Calu3 (cell line): ENCODE measurements around the gene RAD51B. TPM values are rescaled to one million over a fixed set of nuclear protein-coding genes. Genes with fewer than 3 reads are reported as not detected.

Source experiments
- BruUV-seq: library from RNA; stranded (reverse); fragments of 400-500 nt; replicated peaks from 2 replicates; lab custom pipeline; 2021; lab: Mats Ljungman, UMichigan
- CTCF ChIA-PET: fragments of 300-600 bp; sonication (Branson Sonifier 250); formaldehyde crosslinking; loops from one replicate; lab custom pipeline; 2022; ENCODE audit warnings: antibody characterized with exemption; lab: Charles Lee
- DNase-seq: peaks from one replicate; pipeline ENCODE4 v3.0.0; 2022
- H3K27ac Mint-ChIP-seq: one replicate; pipeline ENCODE4 v1.8.0; 2022; ENCODE audit warnings: mixed read lengths; ENCODE audit not compliant: unreplicated experiment
- H3K27me3 Mint-ChIP-seq: one replicate; pipeline ENCODE4 v1.8.0; 2022; ENCODE audit warnings: mixed read lengths; ENCODE audit not compliant: unreplicated experiment
- H3K36me3 Mint-ChIP-seq: one replicate; pipeline ENCODE4 v1.8.0; 2022; ENCODE audit warnings: mild to moderate bottlenecking, moderate library complexity, mixed read lengths; ENCODE audit not compliant: insufficient read depth, unreplicated experiment
- H3K4me1 Mint-ChIP-seq: one replicate; pipeline ENCODE4 v1.8.0; 2022; ENCODE audit warnings: mild to moderate bottlenecking, low read depth, mixed read lengths; ENCODE audit not compliant: unreplicated experiment
- H3K4me3 Mint-ChIP-seq: one replicate; pipeline ENCODE4 v1.8.0; 2022; ENCODE audit warnings: mild to moderate bottlenecking, low read depth, moderate library complexity, mixed read lengths; ENCODE audit not compliant: unreplicated experiment
- H3K9me3 Mint-ChIP-seq: one replicate; pipeline ENCODE4 v1.8.0; 2022; ENCODE audit warnings: low read depth, mixed read lengths; ENCODE audit not compliant: unreplicated experiment
- CTCF ChIP-seq: fragments of 200-600 bp; IDR thresholded peaks from one replicate; pipeline ENCODE4 v1.8.0; 2022; ENCODE audit warnings: antibody characterized with exemption; ENCODE audit not compliant: unreplicated experiment
- intact Hi-C: fragments of 100-400 bp; cut with micrococcal nuclease; formaldehyde crosslinking; loops from one replicate; pipeline ENCODE4 v1.10.0; 2022; ENCODE audit not compliant: unreplicated experiment
- total RNA-seq: library from RNA; stranded (reverse); gene quantifications from 2 replicates; pipeline ENCODE4 v1.2.3, GENCODE V29; 2022

RAD51B gene
- total RNA-seq, 1 experiment from 2014 or later: 24.7 TPM

- Mint-ChIP-seq H3K36me3 (no peaks in the 10 kb centered on the region), H3K9me3 (no peaks in the 10 kb centered on the region), H3K4me3 (no peak overlapping the region), H3K27ac (no peak overlapping the region), H3K27me3 (no peaks in the 10 kb centered on the region), H3K4me1 (no peaks in the 10 kb centered on the region)
- BruUV-seq: no TSS peak
- CTCF ChIA-PET: no interaction called here
- intact Hi-C loops: no loop called here
- TF ChIP-seq CTCF: no peak
- no peak for DNase-seq
Observed at GRCh38 chr14:67857778-67858350, 38.3 kb downstream of the RAD51B start.

GRCh38 chr14:67859169-67859749, 39.7 kb downstream of the RAD51B start:
- BruUV-seq: no TSS peak
- no peak for TF ChIP-seq CTCF
- Mint-ChIP-seq H3K4me1 (no peaks in the 10 kb centered on the region), H3K27ac (no peak overlapping the region), H3K9me3 (no peaks in the 10 kb centered on the region), H3K27me3 (no peaks in the 10 kb centered on the region), H3K36me3 (no peaks in the 10 kb centered on the region), H3K4me3 (no peak overlapping the region)
- intact Hi-C loops: no loop called here
- CTCF ChIA-PET: no interaction called here
- DNase-seq: no peak

GRCh38 chr14:67863223-67863622, 43.6 kb downstream of the RAD51B start:
- CTCF ChIA-PET: no interaction called here
- no peaks in the 10 kb centered on the region for H3K27me3 Mint-ChIP-seq
- no peak overlapping the region for H3K4me3 Mint-ChIP-seq
- H3K9me3 Mint-ChIP-seq: no peaks in the 10 kb centered on the region
- H3K4me1 Mint-ChIP-seq: no peaks in the 10 kb centered on the region
- BruUV-seq: no TSS peak
- no peak for DNase-seq
- no peak overlapping the region for H3K27ac Mint-ChIP-seq
- TF ChIP-seq CTCF: no peak
- intact Hi-C loops: no loop called here
- no peaks in the 10 kb centered on the region for H3K36me3 Mint-ChIP-seq

GRCh38 chr14:67875175-67876006, 55.8 kb downstream of the RAD51B start:
- no TSS peak for BruUV-seq
- intact Hi-C loops: no loop called here
- Mint-ChIP-seq H3K9me3 (no peaks in the 10 kb centered on the region), H3K4me1 (no peaks in the 10 kb centered on the region), H3K27ac (no peak overlapping the region), H3K27me3 (no peaks in the 10 kb centered on the region), H3K4me3 (no peak overlapping the region), H3K36me3 (no peaks in the 10 kb centered on the region)
- CTCF ChIA-PET: no interaction called here
- no peak for DNase-seq
- TF ChIP-seq CTCF: no peak
